Esophagus squamous epithelium (tissue), 4 donors: ENCODE data around the gene DIDO1.

ENCODE experiments used
- CTCF ChIP-seq, 6 experiments: fragments of 450-650 bp in 4 of 6; fragments of 200-600 bp in 2 of 6; sonication (generic) in 2 of 6; IDR thresholded peaks; one replicate each; pipeline ENCODE4 v1.5.1; 2016 to 2019; ENCODE audit warnings: antibody characterized with exemption in 6 of 6, mild to moderate bottlenecking in 4 of 6, moderate library complexity in 4 of 6
- POLR2A ChIP-seq, 4 donors: fragments of 450-650 bp; IDR thresholded peaks; one replicate each; pipeline ENCODE4 v1.6.1; 2017; ENCODE audit warnings: antibody characterized with exemption in 4 of 4, mild to moderate bottlenecking in 4 of 4, moderate library complexity in 3 of 4

GRCh38 chr20:62852196-62852595, 74.1 kb downstream of the DIDO1 start:
- TF ChIP-seq CTCF (IDR thresholded peaks at IDR 0.05) (no peak), POLR2A (IDR thresholded peaks at IDR 0.05) (no peak)
